ENCODE measurements around the gene ATP11B. TPM values are rescaled to one million over a fixed set of nuclear protein-coding genes. Genes with fewer than 3 reads are reported as not detected.

ATP11B gene
- total and polyA plus RNA-seq, 2 of the 8 experiments (the other 6 are each of a cell fraction or from before 2014, with no cell fraction given) = 5.1 to 26.5 TPM

GRCh38 chr3:182905623-182906022 lies 112.3 kb downstream of the ATP11B start (continued):
- TF ChIP-seq CHD1 (IDR thresholded peaks at IDR 0.05; ENCODE audit: low read depth, low read length) (no peak), JUN (IDR thresholded peaks at IDR 0.05; ENCODE audit: low read depth, low read length) (no peak), HDAC6 (IDR thresholded peaks at IDR 0.05; ENCODE audit: low read depth, low read length) (no peak), CBX5 (IDR thresholded peaks at IDR 0.05; ENCODE audit: low read depth, low read length) (no peak)

All from H1 (cell line).